GM19023 (cell line): ENCODE measurements around the gene ACY1.

Experiments
- ATAC-seq: cut with Tn5 transposase; IDR thresholded peaks from one replicate; pipeline ENCODE4 v1.9.1; 2021; ENCODE audit warnings: mild to moderate bottlenecking, moderate library complexity; ENCODE audit not compliant: unreplicated experiment

The ACY1 gene

DNA sequence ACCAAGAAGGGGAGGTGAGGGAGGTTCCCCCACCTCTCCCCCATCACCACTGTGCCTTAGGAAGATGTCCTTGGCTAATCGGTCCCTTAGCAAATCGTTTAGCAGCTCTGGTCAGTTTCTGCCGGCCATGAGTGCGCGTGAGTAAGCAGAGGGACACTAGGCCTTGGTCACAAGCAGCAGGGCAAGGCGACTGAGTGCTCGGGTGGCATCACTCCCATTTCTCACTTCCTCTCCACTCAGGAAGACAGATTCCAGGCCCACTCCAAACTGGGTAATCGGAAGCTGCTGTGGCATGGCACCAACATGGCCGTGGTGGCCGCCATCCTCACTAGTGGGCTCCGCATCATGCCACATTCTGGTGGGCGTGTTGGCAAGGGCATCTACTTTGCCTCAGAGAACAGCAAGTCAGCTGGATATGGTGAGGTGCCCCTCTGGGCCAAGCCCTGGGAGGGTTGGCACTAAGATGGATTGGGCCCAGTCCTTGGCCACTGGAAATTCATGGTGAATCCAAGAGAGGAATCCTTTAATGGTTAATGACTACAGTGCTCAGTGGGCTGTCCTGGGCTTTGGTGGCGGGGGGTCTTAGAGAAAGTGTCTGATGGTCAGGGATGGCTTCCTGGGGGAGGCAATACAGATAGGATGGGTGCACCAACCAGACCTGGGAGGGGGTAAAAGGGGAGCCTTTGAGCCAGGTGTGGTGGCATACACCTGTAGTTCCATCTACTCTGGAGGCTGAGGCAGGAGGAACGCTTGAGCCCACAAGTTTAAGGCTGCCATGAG lies 37.2 kb upstream of the ACY1 start:
- ATAC-seq = no peak

GRCh38 chr3:51946796-51947195 lies 36.5 kb upstream of the ACY1 start:
- ATAC-seq = no peak

GRCh38 chr3:51947215-51947900 lies 36.0 kb upstream of the ACY1 start:
- ATAC-seq = no peak

GRCh38 chr3:51948016-51948580 lies 35.2 kb upstream of the ACY1 start:
- ATAC-seq = no peak

DNA sequence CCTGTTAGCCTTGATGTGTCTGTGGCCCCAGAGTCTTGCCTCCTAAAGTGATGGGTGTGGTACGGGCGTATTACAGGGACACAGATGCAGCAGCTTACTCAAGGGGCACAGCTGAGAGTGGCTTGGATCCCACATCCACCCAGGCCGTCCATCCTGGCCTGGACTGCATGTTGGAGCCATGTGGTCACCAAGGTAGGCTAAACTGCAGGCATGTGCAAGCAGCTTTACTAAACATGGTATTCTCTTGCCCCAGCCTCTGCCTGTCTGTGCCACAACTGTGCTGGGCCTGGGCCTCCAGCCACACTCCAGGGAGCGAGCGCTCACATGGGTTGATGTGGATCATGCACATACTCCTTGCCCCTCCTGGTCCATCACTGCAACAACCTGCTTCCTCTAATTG lies 34.2 kb upstream of the ACY1 start:
- no peak for ATAC-seq

DNA sequence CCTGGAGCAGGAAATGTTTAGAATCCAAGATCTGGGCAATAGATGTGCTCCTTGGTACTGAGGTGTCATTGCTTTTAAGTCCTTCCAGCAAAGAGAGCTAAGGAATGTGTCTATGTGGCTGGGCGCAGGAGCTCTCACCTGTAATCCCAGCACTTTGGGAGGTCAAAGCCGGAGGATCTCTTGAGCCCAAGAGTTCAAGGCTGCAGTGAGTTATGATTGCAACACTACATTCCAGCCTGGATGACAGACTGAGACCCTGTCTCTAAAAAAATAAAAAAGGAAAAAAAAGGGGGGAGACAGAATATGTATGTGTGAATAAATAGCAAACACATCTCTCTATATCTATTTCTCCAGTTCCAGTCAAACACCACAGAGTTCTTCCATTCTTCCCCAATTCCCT lies 32.4 kb upstream of the ACY1 start:
- no peak for ATAC-seq

DNA sequence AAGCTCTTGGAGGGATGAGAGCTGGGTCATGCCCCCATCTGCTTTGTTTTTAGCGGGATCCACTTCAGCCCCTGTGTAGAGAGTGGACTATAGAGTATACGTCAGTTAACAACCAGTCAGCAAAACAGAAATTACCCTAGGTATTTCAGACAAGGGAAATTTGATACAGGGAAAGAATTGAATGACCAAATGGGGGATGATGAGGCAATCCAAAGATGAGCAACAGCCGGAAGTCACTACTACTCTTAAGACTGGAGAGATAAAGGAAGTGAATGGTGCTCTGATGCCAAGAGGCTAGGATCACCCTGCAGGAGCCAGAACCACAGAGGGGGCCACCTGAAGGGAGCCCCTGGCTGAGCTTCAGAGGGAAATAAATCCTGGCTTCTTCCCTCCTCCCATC lies 29.9 kb upstream of the ACY1 start:
- ATAC-seq = no peak

GRCh38 chr3:51954105-51954504 lies 29.2 kb upstream of the ACY1 start:
- ATAC-seq = no peak

GRCh38 chr3:51954713-51955112 lies 28.6 kb upstream of the ACY1 start:
- ATAC-seq = no peak

DNA sequence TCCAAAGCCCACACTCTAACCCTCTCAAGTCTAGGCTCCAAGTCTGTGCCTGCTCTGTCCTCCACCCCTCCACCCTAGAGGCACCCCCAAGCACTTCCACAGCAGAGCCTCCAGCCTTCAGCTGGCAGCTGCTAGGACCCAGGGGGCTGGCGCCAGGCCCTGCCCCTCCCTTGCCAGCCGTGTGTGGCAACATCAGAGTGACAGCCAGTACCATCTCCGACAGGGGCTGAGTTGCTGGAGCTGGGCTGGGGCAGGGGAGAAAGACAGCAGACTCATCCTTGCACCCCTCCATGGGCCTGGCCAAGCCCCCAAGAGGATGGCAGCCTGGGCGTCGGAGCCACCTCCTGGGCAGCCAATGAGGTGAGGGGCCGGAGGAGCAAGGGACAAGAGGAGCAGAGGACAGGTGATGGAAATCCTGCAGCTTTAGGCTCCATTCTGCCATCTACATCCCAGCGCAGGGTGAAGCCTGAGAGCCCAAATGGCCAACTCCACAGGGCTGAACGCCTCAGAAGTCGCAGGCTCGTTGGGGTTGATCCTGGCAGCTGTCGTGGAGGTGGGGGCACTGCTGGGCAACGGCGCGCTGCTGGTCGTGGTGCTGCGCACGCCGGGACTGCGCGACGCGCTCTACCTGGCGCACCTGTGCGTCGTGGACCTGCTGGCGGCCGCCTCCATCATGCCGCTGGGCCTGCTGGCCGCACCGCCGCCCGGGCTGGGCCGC lies 28.0 kb upstream of the ACY1 start, which contains the start of gene GPR62:
GPR62 (plus strand) TSS at position 207 of the 718 bp plus-strand sequence; CDS start at position 479, 272 bp downstream.
- no peak for ATAC-seq

DNA sequence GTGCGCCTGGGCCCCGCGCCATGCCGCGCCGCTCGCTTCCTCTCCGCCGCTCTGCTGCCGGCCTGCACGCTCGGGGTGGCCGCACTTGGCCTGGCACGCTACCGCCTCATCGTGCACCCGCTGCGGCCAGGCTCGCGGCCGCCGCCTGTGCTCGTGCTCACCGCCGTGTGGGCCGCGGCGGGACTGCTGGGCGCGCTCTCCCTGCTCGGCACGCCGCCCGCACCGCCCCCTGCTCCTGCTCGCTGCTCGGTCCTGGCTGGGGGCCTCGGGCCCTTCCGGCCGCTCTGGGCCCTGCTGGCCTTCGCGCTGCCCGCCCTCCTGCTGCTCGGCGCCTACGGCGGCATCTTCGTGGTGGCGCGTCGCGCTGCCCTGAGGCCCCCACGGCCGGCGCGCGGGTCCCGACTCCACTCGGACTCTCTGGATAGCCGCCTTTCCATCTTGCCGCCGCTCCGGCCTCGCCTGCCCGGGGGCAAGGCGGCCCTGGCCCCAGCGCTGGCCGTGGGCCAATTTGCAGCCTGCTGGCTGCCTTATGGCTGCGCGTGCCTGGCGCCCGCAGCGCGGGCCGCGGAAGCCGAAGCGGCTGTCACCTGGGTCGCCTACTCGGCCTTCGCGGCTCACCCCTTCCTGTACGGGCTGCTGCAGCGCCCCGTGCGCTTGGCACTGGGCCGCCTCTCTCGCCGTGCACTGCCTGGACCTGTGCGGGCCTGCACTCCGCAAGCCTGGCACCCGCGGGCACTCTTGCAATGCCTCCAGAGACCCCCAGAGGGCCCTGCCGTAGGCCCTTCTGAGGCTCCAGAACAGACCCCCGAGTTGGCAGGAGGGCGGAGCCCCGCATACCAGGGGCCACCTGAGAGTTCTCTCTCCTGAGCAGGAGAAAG lies 27.2 kb upstream of the ACY1 start:
- ATAC-seq = no peak

DNA sequence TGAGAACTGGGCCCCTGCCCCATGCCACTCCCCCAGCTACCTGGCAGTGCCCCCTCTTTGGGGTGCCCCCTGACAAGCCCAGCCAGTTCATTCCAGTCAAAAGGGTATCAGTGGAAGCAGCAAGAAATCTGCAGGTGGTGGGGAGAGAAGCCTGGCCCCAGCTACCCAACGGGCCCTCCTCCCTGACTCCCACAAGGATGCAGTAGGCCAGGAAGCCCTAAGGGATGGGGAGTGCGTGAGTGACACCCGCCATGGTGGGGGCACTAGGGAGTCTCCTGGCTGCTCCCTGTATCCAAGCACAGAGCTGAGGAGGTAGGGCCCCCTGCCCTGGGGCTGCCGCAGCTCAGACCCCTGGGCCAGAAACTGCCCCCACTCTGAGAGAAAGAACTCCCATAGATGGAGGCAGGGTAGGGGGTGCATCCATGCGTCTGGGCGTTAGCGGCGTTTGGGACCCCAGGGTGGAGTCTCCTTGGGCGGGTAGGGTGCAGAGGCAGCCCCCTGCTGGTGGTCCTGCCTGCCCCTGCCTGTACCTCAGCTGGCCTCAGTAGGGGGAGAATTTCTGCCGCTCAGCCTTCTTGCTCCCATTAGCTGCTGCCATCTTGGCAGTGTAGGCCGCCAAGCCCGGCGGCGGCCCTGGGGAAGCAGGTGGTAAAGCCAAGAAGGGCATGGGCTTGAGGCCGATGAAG lies 25.7 kb upstream of the ACY1 start:
- ATAC-seq = no peak

- no peak for ATAC-seq
Observed at GRCh38 chr3:51958603-51959521, 24.5 kb upstream of the ACY1 start.

DNA sequence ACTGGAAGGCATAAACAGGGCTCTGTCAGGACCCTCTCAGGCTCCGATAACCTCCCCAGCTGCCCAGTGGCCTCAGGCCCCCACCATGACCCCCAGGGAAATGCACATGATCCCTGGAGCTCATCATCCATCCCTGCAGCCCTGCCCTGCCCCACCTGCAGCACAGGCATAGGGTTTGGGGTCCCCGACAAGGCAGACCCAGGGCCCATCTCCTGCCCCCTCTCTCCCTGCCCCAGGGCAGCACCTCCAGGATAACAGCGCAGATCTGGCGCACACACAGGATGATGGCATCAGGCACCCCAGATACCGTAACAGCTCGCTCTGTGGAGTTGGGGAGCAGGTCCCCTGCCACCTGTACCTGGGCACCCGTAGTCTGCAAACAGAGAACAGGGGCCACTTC lies 23.7 kb upstream of the ACY1 start:
- no peak for ATAC-seq

DNA sequence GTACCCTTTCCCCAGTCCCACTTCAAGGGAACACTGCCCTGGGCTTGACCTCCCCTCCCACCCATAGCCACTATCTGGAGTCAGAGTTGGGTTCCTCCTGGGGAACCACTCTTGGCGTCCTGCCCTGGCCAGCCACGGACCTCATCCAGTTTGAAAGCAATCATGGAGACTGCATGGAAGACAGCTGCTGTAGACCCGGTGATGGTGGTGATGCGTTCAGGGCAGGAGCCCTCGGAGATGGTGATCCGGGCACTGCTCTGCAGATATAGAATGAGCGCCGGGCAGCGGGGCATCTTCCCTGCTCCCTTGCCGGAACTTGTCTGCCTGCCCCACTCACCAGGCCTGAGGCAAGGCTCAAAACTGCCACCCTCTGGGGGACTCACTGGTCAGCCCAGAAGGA lies 22.9 kb upstream of the ACY1 start:
- ATAC-seq = no peak

DNA sequence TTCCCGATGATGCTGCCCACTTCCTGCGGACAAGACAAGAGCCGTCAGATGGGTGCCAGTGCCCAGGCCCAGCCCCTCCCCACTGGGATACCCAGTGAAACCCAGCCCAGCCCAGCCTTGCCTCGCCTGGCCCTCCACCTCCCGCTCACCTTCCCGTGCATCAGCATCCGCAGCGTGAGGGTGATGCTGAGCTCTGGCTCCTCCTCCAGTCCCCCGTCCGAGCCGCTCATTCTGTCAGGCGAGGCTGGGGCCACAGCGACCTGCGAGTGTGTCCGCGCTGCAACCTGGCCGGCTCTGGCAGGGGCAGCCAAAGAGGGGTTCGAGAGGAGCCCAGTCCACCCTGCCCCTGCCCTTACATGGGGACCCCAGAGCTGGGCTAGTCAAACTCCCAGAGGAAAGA lies 22.3 kb upstream of the ACY1 start:
- no peak for ATAC-seq

DNA sequence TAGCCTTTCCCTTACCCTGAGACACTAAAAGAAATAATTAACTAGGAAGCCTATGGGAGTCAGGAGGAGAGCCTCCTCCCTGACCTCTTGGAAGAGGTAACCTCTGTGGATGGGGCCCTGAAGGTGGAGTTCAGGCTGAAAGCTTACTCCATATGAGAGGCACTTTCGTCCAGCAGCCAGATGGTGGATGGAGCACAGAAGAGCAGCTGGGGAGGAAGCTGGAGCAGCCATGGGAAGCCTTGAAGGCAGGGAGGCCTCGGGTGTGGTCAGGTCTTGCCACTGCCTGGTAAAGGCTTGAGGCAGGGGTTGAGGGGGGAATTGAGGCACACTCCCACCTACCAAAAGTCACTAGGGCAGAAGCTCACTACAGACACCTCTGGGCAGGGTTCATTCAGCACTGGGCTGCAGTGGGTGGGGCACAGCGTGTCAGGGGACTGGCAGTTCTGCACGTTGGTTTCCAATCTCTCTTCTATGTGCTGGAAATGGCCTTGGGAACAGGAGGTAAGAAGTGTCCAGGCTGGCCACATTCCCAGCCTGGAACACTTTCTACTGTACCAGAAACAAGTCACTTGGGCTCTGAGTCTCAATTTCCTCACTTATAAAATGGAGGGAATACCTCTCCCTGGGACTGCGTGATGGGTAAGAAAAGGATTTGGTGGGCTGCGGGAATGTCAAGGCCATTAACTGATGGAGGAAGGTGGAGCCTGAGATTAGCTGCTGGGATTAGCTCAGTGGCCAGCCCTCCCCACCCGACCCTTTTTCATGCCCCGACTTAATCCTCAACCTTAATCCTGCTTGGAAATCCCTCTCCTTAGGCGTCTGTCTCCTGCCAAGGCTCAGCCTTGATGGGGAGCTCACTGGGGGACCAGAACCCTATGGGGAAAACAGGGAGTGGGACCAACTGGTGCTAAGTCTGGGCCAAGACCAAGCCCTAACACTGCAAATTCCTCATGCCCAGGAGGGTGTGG lies 21.4 kb upstream of the ACY1 start:
- no peak for ATAC-seq
